CD4-positive, alpha-beta T cell treated with Interleukin-21 for 1 hour (primary cell): ENCODE data around the gene PCDHB14.
"Not testable (repeated sequence)": the region's sequence is repeated elsewhere in the genome, so short reads cannot be mapped to it uniquely, and the experiment has no call there.

Experiments
- DNase-seq: peaks from one replicate; pipeline ENCODE4 v3.0.0-alpha.2; 2020

PCDHB14 gene

DNA sequence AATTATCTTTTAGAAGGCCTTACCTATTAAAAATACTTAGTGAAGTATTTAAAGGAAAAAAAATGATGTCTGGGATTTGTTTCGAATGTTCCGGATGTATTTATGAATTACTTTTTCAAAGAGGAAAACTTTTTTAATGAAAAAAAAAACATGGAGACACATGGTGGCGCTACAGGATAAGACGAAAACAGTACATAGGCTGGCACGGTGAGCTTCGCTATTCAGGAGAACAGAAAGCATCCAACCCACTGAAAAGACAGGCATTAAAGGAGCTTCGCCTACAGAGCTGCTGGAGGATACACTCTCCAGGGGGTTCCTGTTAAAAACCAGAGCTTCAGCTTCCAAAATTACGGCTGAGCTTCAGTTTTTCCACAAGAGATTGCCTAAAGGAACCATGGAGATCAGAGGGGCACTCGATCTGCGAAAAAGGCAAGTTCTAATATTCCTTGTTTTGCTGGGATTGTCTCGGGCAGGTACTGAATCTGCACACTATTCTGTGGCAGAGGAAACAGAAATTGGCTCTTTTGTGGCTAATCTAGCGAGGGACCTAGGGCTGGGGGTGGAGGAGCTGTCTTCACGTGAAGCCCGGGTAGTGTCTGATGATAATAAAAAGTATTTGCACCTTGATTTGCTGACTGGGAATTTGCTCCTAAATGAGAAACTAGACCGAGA, at the start of gene PCDHB14:
TSS of gene PCDHB14 (plus strand) at position 232 of the 672 bp plus-strand sequence. CDS start at position 395, 163 bp downstream.
- peak; percentile 9 for DNase-seq

DNA sequence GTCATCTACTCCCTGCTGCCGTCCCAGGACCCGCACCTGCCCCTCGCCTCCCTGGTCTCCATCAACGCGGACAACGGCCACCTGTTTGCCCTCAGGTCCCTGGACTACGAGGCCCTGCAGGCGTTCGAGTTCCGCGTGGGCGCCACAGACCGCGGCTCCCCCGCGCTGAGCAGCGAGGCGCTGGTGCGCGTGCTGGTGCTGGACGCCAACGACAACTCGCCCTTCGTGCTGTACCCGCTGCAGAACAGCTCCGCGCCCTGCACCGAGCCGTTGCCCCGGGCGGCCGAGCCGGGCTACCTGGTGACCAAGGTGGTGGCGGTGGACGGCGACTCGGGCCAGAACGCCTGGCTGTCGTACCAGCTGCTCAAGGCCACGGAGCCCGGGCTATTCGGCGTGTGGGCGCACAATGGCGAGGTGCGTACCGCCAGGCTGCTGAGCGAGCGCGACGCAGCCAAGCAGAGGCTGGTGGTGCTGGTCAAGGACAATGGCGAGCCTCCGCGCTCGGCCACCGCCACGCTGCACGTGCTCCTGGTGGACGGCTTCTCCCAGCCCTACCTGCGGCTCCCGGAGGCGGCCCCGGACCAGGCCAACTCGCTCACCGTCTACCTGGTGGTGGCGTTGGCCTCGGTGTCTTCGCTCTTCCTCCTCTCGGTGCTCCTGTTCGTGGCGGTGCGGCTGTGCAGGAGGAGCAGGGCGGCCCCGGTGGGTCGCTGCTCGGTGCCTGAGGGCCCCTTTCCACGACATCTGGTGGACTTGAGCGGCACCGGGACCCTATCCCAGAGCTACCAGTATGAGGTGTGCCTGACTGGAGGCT, 48.6 kb upstream of the PCDHB14 start:
- DNase-seq, result not testable (repeated sequence)

DNA sequence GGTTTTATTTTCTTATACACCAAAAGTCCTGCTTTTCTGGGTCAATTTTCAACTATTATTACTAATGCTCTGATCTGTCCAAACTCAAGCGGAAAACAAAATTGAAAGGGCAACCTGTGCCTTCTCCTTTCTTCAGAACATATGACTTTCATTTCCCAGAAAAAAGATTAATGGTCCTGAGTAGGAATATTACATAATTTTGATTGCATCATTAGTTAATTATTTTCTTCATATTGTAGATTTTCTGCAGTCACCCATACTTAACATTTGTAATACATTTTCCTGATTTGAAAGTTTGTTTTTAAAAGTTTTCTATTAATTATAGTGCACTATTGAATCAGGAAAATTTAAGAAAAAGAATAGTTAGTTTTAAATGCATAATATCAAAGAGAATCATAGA, 47.2 kb upstream of the PCDHB14 start:
- no peak for DNase-seq

- DNase-seq, result not testable (repeated sequence)
These were observed 45.5 kb upstream of the PCDHB14 start, which contains the start of gene PCDHB8 for GRCh38 chr5:141177577-141178191. TSS of gene PCDHB8 (plus strand) at chr5:141177790. CDS start at chr5:141178035, 245 bp downstream.

DNA sequence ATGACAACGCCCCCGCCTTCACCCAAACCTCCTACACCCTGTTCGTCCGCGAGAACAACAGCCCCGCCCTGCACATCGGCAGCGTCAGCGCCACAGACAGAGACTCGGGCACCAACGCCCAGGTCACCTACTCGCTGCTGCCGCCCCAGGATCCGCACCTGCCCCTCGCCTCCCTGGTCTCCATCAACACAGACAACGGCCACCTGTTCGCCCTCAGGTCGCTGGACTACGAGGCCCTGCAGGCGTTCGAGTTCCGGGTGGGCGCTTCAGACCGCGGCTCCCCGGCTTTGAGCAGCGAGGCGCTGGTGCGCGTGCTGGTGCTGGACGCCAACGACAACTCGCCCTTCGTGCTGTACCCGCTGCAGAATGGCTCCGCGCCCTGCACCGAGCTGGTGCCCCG, 43.8 kb upstream of the PCDHB14 start:
- not testable (repeated sequence) for DNase-seq

DNA sequence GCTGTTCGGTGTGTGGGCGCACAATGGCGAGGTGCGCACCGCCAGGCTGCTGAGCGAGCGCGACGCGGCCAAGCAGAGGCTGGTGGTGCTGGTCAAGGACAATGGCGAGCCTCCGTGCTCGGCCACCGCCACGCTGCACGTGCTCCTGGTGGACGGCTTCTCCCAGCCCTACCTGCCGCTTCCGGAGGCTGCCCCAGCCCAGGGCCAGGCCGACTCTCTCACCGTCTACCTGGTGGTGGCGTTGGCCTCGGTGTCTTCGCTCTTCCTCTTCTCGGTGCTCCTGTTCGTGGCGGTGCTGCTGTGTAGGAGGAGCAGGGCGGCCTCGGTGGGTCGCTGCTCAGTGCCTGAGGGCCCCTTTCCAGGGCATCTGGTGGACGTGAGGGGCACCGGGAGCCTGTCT, 43.3 kb upstream of the PCDHB14 start:
- not testable (repeated sequence) for DNase-seq

DNA sequence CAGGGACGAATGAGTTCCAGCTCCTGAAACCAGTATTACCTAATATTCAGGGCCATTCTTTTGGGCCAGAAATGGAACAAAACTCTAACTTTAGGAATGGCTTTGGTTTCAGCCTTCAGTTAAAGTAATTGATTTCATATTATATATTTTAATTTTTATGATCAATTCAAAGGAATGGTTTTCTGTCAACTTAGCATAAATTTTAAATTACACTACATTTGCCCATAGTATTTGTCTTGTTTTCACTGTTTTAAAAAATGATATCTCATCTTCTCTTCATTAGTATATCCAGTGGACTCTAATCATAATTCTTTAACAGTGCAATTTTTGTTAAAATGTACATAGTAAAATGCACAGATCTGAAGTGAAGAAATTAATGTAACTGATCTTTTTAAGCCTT, 42.8 kb upstream of the PCDHB14 start:
- DNase-seq, result no peak

GRCh38 chr5:141182248-141182647, 40.9 kb upstream of the PCDHB14 start, which contains the start of gene PCDHB16:
TSS of gene PCDHB16 (plus strand) at chr5:141182387. CDS start at chr5:141182560, 173 bp downstream.
- no peak for DNase-seq

- DNase-seq, result not testable (repeated sequence)
These were observed 38.9 kb upstream of the PCDHB14 start for GRCh38 chr5:141184117-141184855.

DNA sequence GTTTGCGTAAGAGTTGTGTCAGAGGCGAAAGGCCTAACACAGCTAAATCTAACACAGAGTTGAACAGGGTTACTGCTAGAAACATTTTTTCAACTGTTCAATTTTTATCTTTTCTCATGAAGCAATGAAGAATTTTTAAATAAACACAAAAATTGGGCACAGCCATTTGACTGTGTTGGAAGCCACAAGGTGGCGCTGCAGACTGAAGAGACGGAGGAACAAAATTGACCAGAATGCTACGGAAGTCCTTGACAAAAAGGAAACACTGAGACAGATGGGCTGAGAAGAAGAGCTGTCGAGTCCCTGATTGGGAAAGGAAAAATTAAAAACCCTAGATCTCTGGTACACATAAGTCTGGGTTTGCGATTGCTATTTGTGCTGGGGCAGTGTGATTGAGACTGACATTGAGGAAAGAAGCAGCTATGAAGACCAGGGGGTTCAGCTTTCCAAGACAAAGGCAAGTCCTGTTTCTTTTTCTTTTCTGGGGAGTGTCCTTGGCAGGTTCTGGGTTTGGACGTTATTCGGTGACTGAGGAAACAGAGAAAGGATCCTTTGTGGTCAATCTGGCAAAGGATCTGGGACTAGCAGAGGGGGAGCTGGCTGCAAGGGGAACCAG, 36.1 kb upstream of the PCDHB14 start, which contains the start of gene PCDHB9:
TSS of gene PCDHB9 (plus strand) at position 265 of the 616 bp plus-strand sequence. CDS start at position 423, 158 bp downstream.
- peak; percentile 34 for DNase-seq

GRCh38 chr5:141188682-141189081, 34.5 kb upstream of the PCDHB14 start:
- DNase-seq, result not testable (repeated sequence)

DNA sequence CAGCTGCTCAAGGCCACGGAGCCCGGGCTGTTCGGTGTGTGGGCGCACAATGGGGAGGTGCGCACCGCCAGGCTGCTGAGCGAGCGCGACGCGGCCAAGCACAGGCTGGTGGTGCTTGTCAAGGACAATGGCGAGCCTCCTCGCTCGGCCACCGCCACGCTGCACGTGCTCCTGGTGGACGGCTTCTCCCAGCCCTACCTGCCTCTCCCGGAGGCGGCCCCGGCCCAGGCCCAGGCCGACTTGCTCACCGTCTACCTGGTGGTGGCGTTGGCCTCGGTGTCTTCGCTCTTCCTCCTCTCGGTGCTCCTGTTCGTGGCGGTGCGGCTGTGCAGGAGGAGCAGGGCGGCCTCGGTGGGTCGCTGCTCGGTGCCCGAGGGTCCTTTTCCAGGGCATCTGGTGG, 34.0 kb upstream of the PCDHB14 start:
- DNase-seq, result not testable (repeated sequence)

- peak; percentile 15 for DNase-seq
These were observed 30.9 kb upstream of the PCDHB14 start, which contains the start of gene PCDHB10 for GRCh38 chr5:141192110-141192725. TSS of gene PCDHB10 (plus strand) at chr5:141192353. CDS start at chr5:141192553, 200 bp downstream.

- DNase-seq, result not testable (repeated sequence)
These were observed 28.8 kb upstream of the PCDHB14 start for GRCh38 chr5:141194332-141194731.

- no peak for DNase-seq
These were observed 26.8 kb upstream of the PCDHB14 start for GRCh38 chr5:141196363-141196762.

DNA sequence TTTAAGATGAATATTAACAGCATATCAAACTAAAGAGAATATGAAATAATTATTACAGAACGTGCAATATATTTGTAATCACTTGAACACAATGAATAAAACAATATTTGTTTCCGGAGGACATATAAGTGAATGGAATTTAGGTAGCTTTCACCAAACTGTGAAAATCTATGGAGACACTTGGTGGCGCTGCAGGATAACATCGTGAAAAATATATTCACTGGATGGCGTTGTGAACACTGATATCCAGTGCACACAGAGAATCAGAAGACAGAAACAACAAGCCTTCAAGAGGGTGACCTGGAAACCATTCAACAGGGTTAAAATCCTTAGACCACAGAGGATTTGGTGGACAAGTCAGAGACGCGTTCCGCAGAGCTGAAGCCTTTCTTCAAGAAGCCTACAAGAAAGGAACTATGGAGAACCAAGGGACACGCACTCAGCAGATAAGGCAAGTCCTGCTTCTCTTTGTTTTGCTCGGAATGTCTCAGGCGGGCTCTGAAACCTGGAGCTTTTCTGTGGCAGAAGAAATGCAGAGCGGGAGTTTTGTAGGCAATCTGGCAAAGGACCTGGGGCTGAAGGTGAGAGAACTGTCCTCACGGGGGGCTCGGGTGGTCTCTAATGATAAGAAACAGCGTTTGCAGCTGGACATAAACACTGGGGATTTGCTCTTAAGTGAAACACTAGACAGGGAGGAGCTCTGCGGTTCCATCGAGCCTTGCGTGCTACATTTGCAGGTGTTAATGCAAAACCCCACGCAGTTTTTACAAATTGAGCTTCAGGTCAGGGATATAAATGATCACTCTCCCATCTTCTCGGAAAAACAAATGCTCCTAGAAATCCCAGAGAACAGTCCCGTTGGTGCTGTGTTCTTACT, 23.5 kb upstream of the PCDHB14 start, which contains the start of gene PCDHB11:
TSS of gene PCDHB11 (plus strand) at position 269 of the 877 bp plus-strand sequence. CDS start at position 417, 148 bp downstream.
- no peak for DNase-seq

DNA sequence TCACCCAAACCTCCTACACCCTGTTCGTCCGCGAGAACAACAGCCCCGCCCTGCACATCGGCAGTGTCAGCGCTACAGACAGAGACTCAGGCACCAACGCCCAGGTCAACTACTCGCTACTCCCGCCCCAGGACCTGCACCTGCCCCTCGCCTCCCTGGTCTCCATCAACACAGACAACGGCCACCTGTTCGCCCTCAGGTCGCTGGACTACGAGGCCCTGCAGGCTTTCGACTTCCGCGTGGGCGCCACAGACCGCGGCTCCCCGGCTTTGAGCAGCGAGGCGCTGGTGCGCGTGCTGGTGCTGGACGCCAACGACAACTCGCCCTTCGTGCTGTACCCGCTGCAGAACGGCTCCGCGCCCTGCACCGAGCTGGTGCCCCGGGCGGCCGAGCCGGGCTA, 22.0 kb upstream of the PCDHB14 start:
- not testable (repeated sequence) for DNase-seq

DNA sequence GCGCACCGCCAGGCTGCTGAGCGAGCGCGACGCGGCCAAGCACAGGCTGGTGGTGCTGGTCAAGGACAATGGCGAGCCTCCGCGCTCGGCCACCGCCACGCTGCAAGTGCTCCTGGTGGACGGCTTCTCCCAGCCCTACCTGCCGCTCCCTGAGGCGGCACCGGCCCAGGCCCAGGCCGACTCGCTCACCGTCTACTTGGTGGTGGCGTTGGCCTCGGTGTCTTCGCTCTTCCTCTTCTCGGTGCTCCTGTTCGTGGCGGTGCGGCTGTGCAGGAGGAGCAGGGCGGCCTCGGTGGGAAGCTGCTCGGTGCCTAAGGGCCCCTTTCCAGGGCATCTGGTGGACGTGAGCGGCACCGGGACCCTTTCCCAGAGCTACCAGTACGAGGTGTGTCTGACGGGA, 21.5 kb upstream of the PCDHB14 start:
- DNase-seq, result not testable (repeated sequence)

DNA sequence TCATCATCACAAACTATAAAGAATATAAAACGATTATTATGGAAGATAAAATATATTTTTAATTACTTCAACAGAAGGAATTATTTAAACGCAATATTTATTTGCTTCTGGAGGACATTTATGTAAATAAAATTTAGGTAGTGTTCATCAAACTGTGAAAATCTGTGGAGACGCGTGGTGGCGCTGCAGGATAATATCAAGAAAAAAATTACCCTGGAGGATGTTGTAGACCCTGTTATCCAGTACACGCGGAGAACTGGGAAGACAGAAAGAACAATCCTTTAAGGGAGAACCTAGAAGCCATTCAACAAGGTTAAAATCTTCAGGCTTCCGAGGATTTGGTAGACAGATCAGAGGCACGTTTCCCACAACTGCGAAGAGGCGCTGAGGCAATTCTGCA, 14.7 kb upstream of the PCDHB14 start, which contains the start of gene PCDHB12:
TSS of gene PCDHB12 (plus strand) at position 242 of the 400 bp plus-strand sequence. CDS start 189 bp downstream, outside the sequence.
- DNase-seq, result no peak

DNA sequence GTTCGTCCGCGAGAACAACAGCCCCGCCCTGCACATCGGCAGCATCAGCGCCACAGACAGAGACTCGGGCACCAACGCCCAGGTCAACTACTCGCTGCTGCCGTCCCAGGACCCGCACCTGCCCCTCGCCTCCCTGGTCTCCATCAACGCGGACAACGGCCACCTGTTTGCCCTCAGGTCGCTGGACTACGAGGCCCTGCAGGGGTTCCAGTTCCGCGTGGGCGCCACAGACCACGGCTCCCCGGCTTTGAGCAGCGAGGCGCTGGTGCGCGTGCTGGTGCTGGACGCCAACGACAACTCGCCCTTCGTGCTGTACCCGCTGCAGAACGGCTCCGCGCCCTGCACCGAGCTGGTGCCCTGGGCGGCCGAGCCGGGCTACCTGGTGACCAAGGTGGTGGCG, 12.9 kb upstream of the PCDHB14 start:
- DNase-seq, result not testable (repeated sequence)
